ENCODE data around the gene C10orf95.

Gene C10orf95

GRCh38 chr10:102413806-102414561 lies 37.4 kb downstream of the C10orf95 start:
- no peak for DNase-seq

DNA sequence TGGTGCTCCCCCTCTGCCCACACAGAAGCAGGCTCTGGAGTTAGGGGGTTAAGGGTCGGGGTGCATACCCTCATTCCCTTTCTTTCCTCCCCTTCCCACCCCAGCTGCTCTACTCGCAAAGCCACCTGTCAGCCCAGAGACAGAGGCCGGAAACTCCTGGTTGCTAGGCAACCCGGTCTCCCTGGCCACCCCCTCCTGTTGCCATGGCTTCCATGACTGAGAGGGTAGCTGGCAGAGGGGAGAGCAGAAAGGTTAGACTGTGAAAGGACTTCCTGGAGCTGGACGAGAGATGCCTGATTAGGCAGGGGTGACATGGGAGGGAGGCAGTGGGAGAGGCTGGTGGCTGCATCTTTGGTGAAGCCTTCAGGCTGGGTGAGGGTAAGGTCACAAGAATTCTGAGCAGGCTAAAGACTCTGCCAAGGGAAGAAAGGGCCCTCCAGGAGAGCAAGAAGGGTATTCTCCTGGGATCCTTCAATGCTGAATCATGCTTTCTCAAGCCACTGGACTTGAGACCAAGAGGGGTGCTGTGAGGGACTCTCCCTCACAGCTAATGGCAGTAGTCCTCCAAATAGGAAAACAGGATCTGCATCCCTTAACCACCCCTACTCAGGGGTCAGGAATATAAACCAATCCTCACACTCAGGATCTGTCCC lies 38.2 kb downstream of the C10orf95 start:
- DNase-seq, result no peak

GRCh38 chr10:102412293-102412692 lies 39.0 kb downstream of the C10orf95 start:
- no peak for DNase-seq

GRCh38 chr10:102411341-102412255 lies 39.7 kb downstream of the C10orf95 start:
- DNase-seq, result no peak

GRCh38 chr10:102410429-102411073 lies 40.8 kb downstream of the C10orf95 start:
- no peak for DNase-seq

DNA sequence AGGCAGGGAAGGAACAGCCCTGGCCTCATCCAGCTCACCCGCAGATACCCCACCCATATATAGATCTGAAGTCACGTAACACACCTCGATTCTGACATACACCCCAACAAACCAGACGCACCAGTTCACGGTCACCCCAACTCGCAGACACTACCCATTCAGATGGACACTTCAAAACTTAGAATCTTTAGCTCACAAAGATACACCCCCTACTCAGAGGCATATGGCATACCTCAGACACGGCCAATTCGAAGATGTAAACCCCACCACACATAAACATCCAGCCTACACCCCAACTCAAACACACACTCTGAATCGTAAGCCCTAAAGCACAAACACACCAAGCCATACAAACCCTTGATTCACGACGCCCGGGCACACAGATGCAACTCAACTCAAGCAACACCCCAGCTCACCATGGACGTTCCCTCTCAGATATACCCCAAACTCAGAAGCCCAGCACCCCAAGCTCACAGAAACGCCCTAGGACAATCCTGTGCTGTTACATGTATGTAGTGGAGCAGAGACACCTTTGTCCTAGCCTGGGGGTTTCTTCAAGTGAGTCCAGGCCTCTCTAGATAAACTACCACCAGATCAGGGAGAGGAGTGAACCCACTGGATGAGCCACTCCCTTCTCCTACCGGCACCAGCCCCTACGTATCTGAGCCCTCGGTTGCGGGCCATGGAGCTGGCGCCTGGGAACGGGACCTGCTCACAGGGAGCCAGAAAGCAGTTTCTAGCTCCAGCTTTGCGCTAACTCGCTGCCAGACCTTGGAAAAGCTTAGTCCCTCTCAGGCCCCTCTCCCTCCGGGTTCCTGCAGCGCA lies 41.5 kb downstream of the C10orf95 start:
- DNase-seq, result no peak

DNA sequence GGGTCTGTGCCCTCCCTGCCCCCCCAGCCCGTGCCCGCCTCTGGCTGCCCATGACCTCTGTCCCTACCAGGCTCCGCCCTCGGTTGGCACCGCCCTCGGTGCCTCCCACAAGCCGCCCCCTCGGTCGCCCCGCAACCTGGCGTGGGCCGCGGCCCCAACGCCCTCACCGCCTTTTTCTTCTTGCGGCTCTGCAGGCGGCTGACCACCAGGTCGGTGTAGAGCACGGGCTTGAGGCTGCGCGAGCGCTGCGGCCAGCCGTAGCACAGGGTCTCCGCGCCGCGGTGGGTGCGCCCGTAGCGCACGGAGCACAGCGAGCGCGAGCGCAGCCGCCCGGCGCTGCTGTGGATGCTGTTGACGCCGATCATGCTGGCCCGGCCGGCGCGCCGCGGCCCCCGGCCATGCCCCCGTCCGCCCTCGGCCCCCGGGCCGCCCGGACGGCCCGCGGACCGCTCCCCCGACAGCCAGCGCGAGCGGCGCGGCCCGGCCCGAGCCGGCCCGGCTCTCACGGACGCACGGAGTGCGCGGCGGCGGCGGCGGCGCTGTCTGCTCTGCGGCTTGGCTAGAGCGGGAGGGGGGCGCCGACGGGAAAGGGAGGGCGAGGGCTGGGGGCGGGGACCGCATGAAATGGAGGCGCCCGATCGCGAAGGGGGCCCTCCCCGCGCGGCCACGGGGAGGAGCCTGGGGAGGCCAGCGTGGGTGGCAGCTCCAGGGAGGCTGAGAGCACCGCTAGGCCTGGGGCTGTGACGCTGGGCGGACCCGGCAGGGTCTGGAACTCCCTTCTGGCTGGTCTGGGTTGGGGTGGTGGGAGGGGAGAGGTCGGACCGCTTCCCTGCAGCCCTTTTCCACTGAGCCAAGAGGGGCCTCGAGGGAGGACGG lies 42.4 kb downstream of the C10orf95 start:
- DNase-seq, result no peak

- DNase-seq, result no peak
These were observed 43.1 kb downstream of the C10orf95 start for GRCh38 chr10:102408131-102408727.

DNA sequence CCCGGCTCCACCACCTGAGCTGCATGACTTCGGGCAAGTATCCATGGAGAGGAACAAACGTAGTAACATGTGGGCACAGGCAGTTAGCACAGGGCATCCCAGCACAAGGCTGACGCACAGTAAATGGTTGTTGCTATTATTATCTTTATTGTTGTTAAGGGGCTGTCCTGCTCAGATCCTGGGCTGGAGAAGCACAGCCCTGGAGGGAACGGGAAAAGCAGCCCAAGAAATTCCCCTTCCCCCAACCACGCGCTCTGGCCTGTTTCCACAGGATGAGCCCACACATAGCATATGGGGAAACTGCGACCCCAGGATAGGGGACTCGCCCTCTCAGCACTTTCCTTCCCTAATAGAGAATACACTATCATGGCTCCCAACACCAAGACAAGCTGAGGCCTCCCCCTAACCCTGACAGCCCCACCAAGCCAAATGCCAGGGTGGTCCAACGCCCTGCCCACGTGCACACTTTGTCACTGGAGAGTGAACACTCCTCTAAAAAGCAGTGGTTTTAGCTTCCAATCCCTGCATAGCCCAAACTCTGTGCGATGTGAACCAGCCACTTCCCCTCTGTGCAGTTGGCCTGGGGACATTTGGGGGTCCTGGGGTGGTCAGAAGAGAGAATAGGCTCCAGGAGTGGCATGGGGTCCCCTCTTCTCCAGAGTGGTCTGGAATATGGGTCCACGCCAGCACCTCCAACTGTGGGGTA lies 43.8 kb downstream of the C10orf95 start:
- DNase-seq, result no peak

DNA sequence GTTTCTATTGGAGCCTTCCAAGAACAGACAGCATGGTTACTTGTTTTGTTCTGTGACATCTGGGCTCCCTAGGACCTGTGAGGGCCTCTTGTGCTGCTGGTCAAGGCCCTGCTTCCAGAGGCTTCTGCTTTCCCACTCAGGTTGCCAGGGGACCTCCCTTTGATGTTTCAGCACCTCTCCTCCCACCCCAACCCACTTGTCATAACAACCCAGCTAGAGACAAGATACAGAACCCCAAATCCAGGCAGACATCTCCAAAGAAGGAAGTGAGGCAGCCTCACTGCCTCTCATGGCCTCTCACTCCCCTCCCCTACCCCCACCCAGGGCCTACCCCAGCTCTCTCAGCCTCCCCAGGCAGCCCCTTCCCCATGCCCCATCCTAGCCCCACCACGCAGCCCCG lies 44.5 kb downstream of the C10orf95 start:
- no peak for DNase-seq

- DNase-seq, result no peak
These were observed 45.7 kb downstream of the C10orf95 start for GRCh38 chr10:102405632-102406031.

DNA sequence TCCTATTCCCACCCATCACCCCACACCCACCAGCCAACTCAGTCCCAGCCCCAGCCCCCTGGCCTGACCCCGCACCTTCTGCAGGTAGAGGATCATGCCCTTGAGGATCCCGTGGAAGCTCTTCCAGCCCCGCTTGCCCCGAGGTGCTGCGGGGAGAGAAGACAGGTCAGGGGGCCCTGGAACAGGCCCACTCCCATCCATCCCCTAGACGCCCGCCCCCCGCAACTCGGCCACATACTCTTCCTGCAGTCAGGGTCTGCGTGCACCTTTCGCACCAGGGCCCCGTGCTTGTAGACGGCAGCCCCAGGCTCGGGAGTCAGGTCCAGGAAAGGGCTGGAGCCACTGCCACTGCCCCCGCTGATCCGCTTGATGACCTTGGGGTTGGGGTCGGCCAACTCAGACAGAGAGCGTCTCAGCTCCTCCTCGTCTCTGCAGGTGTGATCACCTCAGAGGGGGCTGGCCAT lies 46.2 kb downstream of the C10orf95 start:
- DNase-seq, result no peak

DNA sequence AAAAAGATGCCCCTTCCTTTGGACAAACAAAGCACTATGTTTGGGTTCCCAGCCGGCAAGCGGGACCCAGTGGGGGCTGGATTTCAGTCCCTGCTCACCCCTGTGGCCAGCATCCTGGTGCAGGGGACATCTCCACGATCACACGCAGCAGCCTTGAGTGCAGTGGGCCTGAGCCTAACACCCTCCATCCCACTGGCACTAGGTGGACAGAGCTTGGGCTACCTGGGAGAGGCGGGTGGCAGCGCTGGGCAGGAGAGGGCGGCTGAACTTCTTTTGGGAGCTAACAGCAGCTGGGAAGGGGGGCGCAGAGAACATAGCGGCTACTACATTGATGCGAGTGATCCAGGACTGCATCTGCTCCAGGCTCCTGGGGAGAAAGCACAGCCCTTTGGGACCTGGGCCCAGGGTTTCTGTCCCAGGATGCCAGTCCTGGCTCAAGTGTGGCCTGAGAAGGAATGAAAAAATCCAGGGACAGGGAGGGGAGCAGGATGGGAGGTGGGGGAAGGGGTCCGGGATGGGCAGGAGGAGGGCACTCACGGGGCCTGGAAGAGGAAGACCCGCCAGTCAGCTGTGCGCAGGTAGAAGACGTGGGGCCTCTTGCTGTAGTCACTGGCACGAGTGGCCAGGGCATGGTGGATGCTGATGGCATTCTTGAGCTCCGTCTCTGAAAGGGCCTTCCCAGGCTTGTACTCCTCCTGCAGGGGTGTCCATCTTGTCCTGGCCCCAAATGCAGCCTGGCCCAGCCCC lies 46.8 kb downstream of the C10orf95 start:
- no peak for DNase-seq

GRCh38 chr10:102403115-102403514 lies 48.2 kb downstream of the C10orf95 start:
- no peak for DNase-seq

DNA sequence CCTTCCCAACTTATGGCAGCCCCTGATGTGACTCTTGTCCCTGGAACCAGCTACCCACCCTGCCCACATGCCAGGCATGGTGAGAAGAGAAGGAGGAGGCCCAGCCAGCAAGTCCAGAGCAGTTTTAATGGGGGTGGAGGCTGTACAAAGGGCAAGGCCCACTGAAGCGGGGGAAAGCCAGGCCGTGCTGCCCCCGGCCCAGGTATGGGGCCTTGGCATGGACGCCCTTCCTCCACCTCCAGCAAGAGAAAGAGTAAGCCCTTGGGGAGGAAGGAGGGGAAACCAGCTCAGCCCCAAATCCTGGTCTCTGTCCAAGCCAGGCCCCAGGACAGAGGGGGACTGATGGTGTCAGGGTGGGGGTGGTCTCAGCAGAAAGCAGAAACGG lies 48.8 kb downstream of the C10orf95 start:
- DNase-seq, result no peak

GRCh38 chr10:102401735-102402511 lies 49.4 kb downstream of the C10orf95 start:
- DNase-seq, result no peak

- DNase-seq, result no peak
These were observed 50.0 kb downstream of the C10orf95 start for GRCh38 chr10:102401342-102401654.

DNA sequence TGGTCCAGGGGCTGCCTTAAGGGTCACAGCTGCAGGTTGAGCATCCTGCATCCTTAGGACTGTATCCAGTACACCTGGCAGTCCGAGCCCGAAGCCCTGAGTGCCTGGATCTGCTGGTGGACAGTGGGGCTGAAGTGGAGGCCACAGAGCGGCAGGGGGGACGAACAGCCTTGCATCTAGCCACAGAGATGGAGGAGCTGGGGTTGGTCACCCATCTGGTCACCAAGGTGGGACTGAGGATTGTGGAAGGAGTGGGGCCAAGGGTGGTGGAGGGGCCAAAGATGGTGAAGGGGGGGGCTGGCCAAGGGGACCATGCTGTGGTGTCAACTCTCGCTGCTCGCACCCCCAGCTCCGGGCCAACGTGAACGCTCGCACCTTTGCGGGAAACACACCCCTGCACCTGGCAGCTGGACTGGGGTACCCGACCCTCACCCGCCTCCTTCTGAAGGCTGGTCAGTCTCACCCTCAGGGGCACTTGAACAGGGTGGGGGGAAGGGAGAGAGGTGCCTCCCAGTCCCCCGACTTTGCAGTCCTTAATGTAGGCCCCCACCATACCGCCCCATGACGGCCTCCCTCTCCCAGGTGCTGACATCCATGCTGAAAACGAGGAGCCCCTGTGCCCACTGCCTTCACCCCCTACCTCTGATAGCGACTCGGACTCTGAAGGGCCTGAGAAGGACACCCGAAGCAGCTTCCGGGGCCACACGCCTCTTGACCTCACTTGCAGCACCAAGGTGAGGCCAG lies 50.6 kb downstream of the C10orf95 start:
- DNase-seq, result no peak

Data from Kasumi-1 (cell line).